ENCODE data around the gene NOTCH1.

The NOTCH1 gene

DNA sequence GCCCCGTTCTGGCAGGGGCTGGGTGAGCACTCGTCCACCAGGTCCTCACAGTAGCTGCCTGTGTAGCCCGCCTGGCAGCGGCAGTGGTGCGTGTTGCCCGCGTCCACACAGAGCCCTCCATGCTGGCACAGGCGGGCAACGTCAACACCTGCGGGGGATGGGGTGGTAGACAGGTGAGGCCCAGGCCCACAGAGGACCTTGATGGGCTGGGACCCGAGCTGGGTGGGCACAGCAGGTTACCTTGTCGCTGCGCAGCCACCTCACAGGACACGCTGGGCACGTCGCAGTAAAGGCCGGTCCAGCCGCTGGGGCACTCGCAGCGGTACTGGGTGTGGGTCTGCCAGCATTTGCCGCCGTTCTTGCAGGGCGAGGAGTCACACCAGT, 37.9 kb downstream of the NOTCH1 start:
- Histone ChIP-seq H3K79me2 (ENCODE audit: insufficient read depth, low read depth) (no peaks in the 10 kb centered on the region), H3K9ac (no peak overlapping the region), H4K20me1 (ENCODE audit: insufficient read depth) (no peaks in the 10 kb centered on the region), H3K4me3 (IDR thresholded peaks at IDR 0.05; ENCODE audit: insufficient read depth, low read depth, low read length) (no peak overlapping the region), H3K4me2 (no peak overlapping the region), H3K4me1 (ENCODE audit: low read depth, poor library complexity, severe bottlenecking) (no peaks in the 10 kb centered on the region), H3K27ac (no peak overlapping the region), H3K27me3 (ENCODE audit: insufficient read depth, low read depth) (peaks cover 55% of the 10 kb centered on the region; the same call in 1 of the 2 replicates), H3K36me3 (ENCODE audit: insufficient read depth) (no peaks in the 10 kb centered on the region), H2AFZ (ENCODE audit: low read depth) (no peak overlapping the region)
- TF ChIP-seq, protein P1, sequence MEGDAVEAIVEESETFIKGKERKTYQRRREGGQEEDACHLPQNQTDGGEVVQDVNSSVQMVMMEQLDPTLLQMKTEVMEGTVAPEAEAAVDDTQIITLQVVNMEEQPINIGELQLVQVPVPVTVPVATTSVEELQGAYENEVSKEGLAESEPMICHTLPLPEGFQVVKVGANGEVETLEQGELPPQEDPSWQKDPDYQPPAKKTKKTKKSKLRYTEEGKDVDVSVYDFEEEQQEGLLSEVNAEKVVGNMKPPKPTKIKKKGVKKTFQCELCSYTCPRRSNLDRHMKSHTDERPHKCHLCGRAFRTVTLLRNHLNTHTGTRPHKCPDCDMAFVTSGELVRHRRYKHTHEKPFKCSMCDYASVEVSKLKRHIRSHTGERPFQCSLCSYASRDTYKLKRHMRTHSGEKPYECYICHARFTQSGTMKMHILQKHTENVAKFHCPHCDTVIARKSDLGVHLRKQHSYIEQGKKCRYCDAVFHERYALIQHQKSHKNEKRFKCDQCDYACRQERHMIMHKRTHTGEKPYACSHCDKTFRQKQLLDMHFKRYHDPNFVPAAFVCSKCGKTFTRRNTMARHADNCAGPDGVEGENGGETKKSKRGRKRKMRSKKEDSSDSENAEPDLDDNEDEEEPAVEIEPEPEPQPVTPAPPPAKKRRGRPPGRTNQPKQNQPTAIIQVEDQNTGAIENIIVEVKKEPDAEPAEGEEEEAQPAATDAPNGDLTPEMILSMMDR (conservative IDR thresholded peaks at IDR 0.05; ENCODE audit: low read depth, low read length): no peak

- no peak overlapping the region for H3K9ac ChIP-seq
- H2AFZ ChIP-seq (ENCODE audit: low read depth): no peak overlapping the region
- no peak overlapping the region for H3K4me3 ChIP-seq (IDR thresholded peaks at IDR 0.05; ENCODE audit: insufficient read depth, low read depth, low read length)
- no peak overlapping the region for H3K4me2 ChIP-seq
- H3K27ac ChIP-seq: no peak overlapping the region
- no peaks in the 10 kb centered on the region for H3K36me3 ChIP-seq (ENCODE audit: insufficient read depth)
- no peaks in the 10 kb centered on the region for H3K4me1 ChIP-seq (ENCODE audit: low read depth, poor library complexity, severe bottlenecking)
- peaks cover 55% of the 10 kb centered on the region; the same call in 1 of the 2 replicates for H3K27me3 ChIP-seq (ENCODE audit: insufficient read depth, low read depth)
- TF ChIP-seq, protein P1 (conservative IDR thresholded peaks at IDR 0.05; ENCODE audit: low read depth, low read length): no peak
- no peaks in the 10 kb centered on the region for H3K79me2 ChIP-seq (ENCODE audit: insufficient read depth, low read depth)
- H4K20me1 ChIP-seq (ENCODE audit: insufficient read depth): no peaks in the 10 kb centered on the region
These were observed 38.4 kb downstream of the NOTCH1 start for GRCh38 chr9:136507221-136507991.

DNA sequence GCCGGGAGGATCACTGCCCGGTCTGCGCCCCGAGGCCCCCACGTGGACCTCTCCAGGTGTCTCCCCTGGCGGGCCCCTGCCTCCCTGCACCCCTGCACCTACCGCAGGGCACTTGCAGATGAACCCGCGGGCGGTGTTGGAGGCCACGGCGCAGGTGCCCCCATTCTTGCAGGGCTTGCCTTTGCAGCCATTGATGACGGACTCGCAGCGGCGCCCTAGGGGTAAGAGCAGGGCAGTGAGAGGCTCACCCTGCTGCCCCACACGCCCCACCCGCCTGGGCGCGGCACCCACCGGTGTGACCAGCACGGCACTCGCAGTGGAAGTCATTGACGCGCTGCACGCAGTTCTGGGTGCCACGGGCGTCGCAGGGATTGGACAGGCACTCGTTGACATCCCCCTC, 39.4 kb downstream of the NOTCH1 start:
- H3K27ac ChIP-seq: no peak overlapping the region
- H3K27me3 ChIP-seq (ENCODE audit: insufficient read depth, low read depth): peaks cover 49% of the 10 kb centered on the region; the same call in 1 of the 2 replicates
- no peaks in the 10 kb centered on the region for H3K36me3 ChIP-seq (ENCODE audit: insufficient read depth)
- TF ChIP-seq, protein P1 (conservative IDR thresholded peaks at IDR 0.05; ENCODE audit: low read depth, low read length): no peak
- no peaks in the 10 kb centered on the region for H3K79me2 ChIP-seq (ENCODE audit: insufficient read depth, low read depth)
- H3K9ac ChIP-seq: no peak overlapping the region
- H3K4me2 ChIP-seq: no peak overlapping the region
- no peaks in the 10 kb centered on the region for H3K4me1 ChIP-seq (ENCODE audit: low read depth, poor library complexity, severe bottlenecking)
- H4K20me1 ChIP-seq (ENCODE audit: insufficient read depth): no peaks in the 10 kb centered on the region
- H3K4me3 ChIP-seq (IDR thresholded peaks at IDR 0.05; ENCODE audit: insufficient read depth, low read depth, low read length): no peak overlapping the region
- no peak overlapping the region for H2AFZ ChIP-seq (ENCODE audit: low read depth)

- Histone ChIP-seq H3K27me3 (ENCODE audit: insufficient read depth, low read depth) (peaks cover 50% of the 10 kb centered on the region; the same call in 1 of the 2 replicates), H3K79me2 (ENCODE audit: insufficient read depth, low read depth) (no peaks in the 10 kb centered on the region), H3K36me3 (ENCODE audit: insufficient read depth) (no peaks in the 10 kb centered on the region), H3K4me2 (no peak overlapping the region), H3K9ac (no peak overlapping the region), H3K4me1 (ENCODE audit: low read depth, poor library complexity, severe bottlenecking) (no peaks in the 10 kb centered on the region), H4K20me1 (ENCODE audit: insufficient read depth) (no peaks in the 10 kb centered on the region), H3K4me3 (IDR thresholded peaks at IDR 0.05; ENCODE audit: insufficient read depth, low read depth, low read length) (no peak overlapping the region), H3K27ac (no peak overlapping the region), H2AFZ (ENCODE audit: low read depth) (no peak overlapping the region)
- TF ChIP-seq, protein P1 (conservative IDR thresholded peaks at IDR 0.05; ENCODE audit: low read depth, low read length): no peak
These were observed 40.1 kb downstream of the NOTCH1 start for GRCh38 chr9:136505406-136506403.
